ENCODE data around the gene FIGN. TPM values are rescaled to one million over a fixed set of nuclear protein-coding genes. Genes with fewer than 3 reads are reported as not detected.

The FIGN gene
- total and polyA plus RNA-seq, 2 experiments from 2014 or later = 1.4 to 4.5 TPM

DNA sequence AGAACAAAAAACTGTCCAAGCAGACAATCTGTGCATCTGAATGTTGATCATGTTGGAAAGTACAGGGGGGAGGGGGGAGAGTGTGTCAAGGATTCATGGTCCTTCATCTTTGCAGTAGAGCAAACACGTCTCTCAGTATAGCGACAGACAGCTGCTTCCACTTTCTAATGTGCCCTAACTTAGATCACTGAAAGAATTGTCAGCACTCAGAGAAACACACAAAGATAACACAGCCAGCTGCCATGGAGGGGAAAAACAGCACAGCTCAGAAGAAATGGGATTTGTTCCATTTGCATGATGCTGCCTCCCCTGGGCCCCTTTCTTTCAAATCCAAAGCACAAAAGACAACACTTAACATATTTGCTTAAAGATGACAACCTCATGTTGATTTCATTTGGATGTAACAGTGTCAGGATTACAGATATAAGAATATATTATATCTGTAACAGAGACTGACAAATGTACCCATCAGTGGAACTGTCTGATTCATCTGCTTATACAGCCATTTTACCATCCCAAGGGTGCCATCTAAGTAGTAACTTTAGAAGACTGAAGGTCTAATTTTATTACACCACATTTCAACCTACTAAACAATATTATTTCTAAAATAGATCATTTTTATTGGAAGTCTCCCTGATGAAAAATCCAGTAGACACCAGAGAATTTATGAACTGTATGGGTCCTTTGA lies 17.7 kb downstream of the FIGN start:
- Histone ChIP-seq H3K4me3 (no peak overlapping the region), H2AFZ (no peak overlapping the region), H3K36me3 (replicated peaks; ENCODE audit: insufficient read depth, low read depth) (no peaks in the 10 kb centered on the region), H3K9me2 (replicated peaks; ENCODE audit: insufficient read depth) (no peaks in the 10 kb centered on the region), H3K4me2 (peak overlapping the region; percentile 42), H4K20me1 (ENCODE audit: insufficient read depth, poor library complexity, severe bottlenecking) (no peaks in the 10 kb centered on the region), H3K9me3 (ENCODE audit: low read depth) (no peaks in the 10 kb centered on the region), H3K27ac (no peak overlapping the region), H3K4me1 (ENCODE audit: insufficient read depth) (peaks cover 25% of the 10 kb centered on the region), H3K27me3 (no peaks in the 10 kb centered on the region), H3K79me2 (peaks cover 14% of the 10 kb centered on the region)
- 21% methylated on average over 2 of the region's 2 CpGs for WGBS (ENCODE audit: low lambda C conversion rate, missing lambda C conversion rate)
- no peak for DNase-seq (ENCODE audit: low spot score)
- TF ChIP-seq EZH2 (IDR thresholded peaks at IDR 0.05; ENCODE audit: borderline replicate concordance) (no peak), EZH2phosphoT487 (IDR thresholded peaks at IDR 0.05; ENCODE audit: low read depth, severe bottlenecking, unreplicated experiment) (no peak)
- TF ChIP-seq, protein P1, sequence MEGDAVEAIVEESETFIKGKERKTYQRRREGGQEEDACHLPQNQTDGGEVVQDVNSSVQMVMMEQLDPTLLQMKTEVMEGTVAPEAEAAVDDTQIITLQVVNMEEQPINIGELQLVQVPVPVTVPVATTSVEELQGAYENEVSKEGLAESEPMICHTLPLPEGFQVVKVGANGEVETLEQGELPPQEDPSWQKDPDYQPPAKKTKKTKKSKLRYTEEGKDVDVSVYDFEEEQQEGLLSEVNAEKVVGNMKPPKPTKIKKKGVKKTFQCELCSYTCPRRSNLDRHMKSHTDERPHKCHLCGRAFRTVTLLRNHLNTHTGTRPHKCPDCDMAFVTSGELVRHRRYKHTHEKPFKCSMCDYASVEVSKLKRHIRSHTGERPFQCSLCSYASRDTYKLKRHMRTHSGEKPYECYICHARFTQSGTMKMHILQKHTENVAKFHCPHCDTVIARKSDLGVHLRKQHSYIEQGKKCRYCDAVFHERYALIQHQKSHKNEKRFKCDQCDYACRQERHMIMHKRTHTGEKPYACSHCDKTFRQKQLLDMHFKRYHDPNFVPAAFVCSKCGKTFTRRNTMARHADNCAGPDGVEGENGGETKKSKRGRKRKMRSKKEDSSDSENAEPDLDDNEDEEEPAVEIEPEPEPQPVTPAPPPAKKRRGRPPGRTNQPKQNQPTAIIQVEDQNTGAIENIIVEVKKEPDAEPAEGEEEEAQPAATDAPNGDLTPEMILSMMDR (IDR thresholded peaks at IDR 0.05; ENCODE audit: poor library complexity) = no peak

DNA sequence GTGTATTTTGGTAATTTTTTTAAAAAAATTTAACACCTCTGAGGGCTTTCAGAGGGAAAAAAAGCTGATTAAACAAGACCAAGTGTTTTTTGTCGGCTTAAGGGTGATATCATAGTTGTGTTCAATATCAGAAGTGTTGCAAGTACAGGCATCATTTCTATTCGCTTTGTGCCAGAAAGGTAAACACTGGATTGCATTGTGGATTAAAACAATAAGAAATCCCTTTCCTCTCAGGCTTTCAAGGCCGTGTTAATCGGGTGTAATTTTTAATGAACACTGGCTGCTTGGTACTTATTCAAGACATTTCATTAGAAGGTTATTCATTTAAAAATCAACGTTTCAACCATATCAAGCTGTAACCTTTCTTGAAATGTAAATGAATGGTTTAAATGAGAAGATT lies 18.3 kb downstream of the FIGN start:
- Histone ChIP-seq H3K27ac (no peak overlapping the region), H3K4me3 (no peak overlapping the region), H3K4me1 (ENCODE audit: insufficient read depth) (peaks cover 25% of the 10 kb centered on the region), H3K79me2 (peaks cover 20% of the 10 kb centered on the region), H4K20me1 (ENCODE audit: insufficient read depth, poor library complexity, severe bottlenecking) (no peaks in the 10 kb centered on the region), H3K27me3 (no peaks in the 10 kb centered on the region), H2AFZ (no peak overlapping the region), H3K9me3 (ENCODE audit: low read depth) (no peaks in the 10 kb centered on the region), H3K4me2 (peak overlapping the region; percentile 42), H3K9me2 (replicated peaks; ENCODE audit: insufficient read depth) (no peaks in the 10 kb centered on the region), H3K36me3 (replicated peaks; ENCODE audit: insufficient read depth, low read depth) (no peaks in the 10 kb centered on the region)
- no peak for TF ChIP-seq EZH2 (IDR thresholded peaks at IDR 0.05; ENCODE audit: borderline replicate concordance)
- TF ChIP-seq, protein P1 (IDR thresholded peaks at IDR 0.05; ENCODE audit: poor library complexity) = no peak
- no peak for TF ChIP-seq EZH2phosphoT487 (IDR thresholded peaks at IDR 0.05; ENCODE audit: low read depth, severe bottlenecking, unreplicated experiment)
- no peak for DNase-seq (ENCODE audit: low spot score)
- WGBS (ENCODE audit: low lambda C conversion rate, missing lambda C conversion rate) = 63% methylated on average over 5 of the region's 5 CpGs

DNA sequence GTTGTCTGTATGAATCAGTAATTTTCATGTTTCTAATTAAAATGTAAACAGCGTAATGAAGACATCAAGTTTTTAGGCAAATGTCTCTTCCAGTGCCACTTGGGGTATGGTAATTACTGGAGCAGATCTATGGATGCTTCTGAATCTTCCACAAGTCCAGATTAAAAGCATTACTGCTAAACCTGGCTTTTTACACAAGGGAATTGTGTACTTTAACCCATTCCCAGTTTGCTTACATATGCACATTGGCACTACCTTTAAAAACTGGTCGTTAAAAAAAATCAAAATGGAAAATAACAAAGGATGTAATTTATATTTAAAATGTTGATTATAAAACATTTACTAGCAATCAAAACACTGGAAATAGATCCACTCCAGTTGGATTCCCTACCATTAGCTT lies 19.7 kb downstream of the FIGN start:
- no peaks in the 10 kb centered on the region for H3K36me3 ChIP-seq (replicated peaks; ENCODE audit: insufficient read depth, low read depth)
- H3K27me3 ChIP-seq = no peaks in the 10 kb centered on the region
- WGBS (ENCODE audit: low lambda C conversion rate, missing lambda C conversion rate) = 68% methylated on average over 2 of the region's 2 CpGs
- peaks cover 25% of the 10 kb centered on the region for H3K4me1 ChIP-seq (ENCODE audit: insufficient read depth)
- H4K20me1 ChIP-seq (ENCODE audit: insufficient read depth, poor library complexity, severe bottlenecking) = no peaks in the 10 kb centered on the region
- TF ChIP-seq EZH2phosphoT487 (IDR thresholded peaks at IDR 0.05; ENCODE audit: low read depth, severe bottlenecking, unreplicated experiment) = no peak
- TF ChIP-seq, protein P1 (IDR thresholded peaks at IDR 0.05; ENCODE audit: poor library complexity) = no peak
- TF ChIP-seq EZH2 (IDR thresholded peaks at IDR 0.05; ENCODE audit: borderline replicate concordance) = no peak
- H3K79me2 ChIP-seq = peaks cover 25% of the 10 kb centered on the region
- H3K4me3 ChIP-seq = no peak overlapping the region
- H3K9me3 ChIP-seq (ENCODE audit: low read depth) = no peaks in the 10 kb centered on the region
- H3K4me2 ChIP-seq = no peak overlapping the region
- H3K9me2 ChIP-seq (replicated peaks; ENCODE audit: insufficient read depth) = no peaks in the 10 kb centered on the region
- H2AFZ ChIP-seq = no peak overlapping the region
- no peak for DNase-seq (ENCODE audit: low spot score)
- H3K27ac ChIP-seq = no peak overlapping the region

Data from hepatocyte (in vitro differentiated cells).